ENCODE data around the gene PALB2. TPM values are rescaled to one million over a fixed set of nuclear protein-coding genes. Genes with fewer than 3 reads are reported as not detected.

The PALB2 gene
- total and polyA plus RNA-seq, 2 experiments from 2014 or later = 4.5 to 6.6 TPM

- no peaks in the 10 kb centered on the region for H3K9me3 ChIP-seq (ENCODE audit: low read depth)
- no peak overlapping the region for H3K27ac ChIP-seq
- no peaks in the 10 kb centered on the region for H3K36me3 ChIP-seq (replicated peaks; ENCODE audit: insufficient read depth, low read depth)
- no peak overlapping the region for H2AFZ ChIP-seq
- no peak overlapping the region for H3K4me3 ChIP-seq
- H3K4me2 ChIP-seq = no peak overlapping the region
- 93% methylated on average over 5 of the region's 5 CpGs for WGBS (ENCODE audit: low lambda C conversion rate, missing lambda C conversion rate)
- TF ChIP-seq EZH2phosphoT487 (IDR thresholded peaks at IDR 0.05; ENCODE audit: low read depth, severe bottlenecking, unreplicated experiment) (no peak), EZH2 (IDR thresholded peaks at IDR 0.05; ENCODE audit: borderline replicate concordance) (no peak)
- TF ChIP-seq, protein P1, sequence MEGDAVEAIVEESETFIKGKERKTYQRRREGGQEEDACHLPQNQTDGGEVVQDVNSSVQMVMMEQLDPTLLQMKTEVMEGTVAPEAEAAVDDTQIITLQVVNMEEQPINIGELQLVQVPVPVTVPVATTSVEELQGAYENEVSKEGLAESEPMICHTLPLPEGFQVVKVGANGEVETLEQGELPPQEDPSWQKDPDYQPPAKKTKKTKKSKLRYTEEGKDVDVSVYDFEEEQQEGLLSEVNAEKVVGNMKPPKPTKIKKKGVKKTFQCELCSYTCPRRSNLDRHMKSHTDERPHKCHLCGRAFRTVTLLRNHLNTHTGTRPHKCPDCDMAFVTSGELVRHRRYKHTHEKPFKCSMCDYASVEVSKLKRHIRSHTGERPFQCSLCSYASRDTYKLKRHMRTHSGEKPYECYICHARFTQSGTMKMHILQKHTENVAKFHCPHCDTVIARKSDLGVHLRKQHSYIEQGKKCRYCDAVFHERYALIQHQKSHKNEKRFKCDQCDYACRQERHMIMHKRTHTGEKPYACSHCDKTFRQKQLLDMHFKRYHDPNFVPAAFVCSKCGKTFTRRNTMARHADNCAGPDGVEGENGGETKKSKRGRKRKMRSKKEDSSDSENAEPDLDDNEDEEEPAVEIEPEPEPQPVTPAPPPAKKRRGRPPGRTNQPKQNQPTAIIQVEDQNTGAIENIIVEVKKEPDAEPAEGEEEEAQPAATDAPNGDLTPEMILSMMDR (IDR thresholded peaks at IDR 0.05; ENCODE audit: poor library complexity) = no peak
- DNase-seq (ENCODE audit: low spot score) = no peak
- no peaks in the 10 kb centered on the region for H3K4me1 ChIP-seq (ENCODE audit: insufficient read depth)
- no peaks in the 10 kb centered on the region for H3K79me2 ChIP-seq
- H3K9me2 ChIP-seq (replicated peaks; ENCODE audit: insufficient read depth) = no peaks in the 10 kb centered on the region
- H3K27me3 ChIP-seq = no peaks in the 10 kb centered on the region
- no peaks in the 10 kb centered on the region for H4K20me1 ChIP-seq (ENCODE audit: insufficient read depth, poor library complexity, severe bottlenecking)
Observed at GRCh38 chr16:23571895-23572294, 69.2 kb downstream of the PALB2 start.

DNA sequence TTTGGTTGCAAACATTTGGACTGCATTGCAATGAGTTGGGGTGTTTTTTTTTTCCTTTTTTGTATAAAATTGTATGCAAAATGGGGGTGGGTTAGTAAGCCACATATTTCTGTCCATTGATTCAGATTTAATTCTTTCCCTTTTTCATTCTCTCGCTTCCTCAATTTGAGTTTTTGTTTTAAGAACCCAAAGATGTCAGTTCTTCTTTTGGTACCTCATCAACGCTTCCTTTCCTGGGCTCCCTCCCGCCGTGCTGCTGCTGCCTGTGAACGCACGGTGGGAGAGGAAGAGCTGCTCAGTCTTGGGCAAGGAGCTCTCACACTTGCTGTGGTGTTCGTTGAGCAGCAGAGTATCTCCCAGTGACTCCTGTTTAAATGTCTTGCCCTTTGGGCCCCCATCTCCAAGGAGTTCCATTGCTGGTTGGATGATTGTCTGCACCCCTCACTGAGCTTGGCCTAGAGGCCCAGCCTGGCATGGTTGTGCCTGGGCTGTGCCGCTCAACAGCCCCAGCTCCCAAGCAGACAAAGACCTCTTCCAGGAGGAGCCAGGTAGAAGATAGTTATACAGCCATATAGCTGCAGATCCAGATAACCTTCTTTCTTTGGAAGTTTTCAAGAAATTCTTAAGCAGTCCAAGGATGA, 70.0 kb downstream of the PALB2 start:
- Histone ChIP-seq H3K36me3 (replicated peaks; ENCODE audit: insufficient read depth, low read depth) (no peaks in the 10 kb centered on the region), H3K79me2 (no peaks in the 10 kb centered on the region), H3K9me3 (ENCODE audit: low read depth) (no peaks in the 10 kb centered on the region), H3K4me2 (no peak overlapping the region), H3K27ac (no peak overlapping the region), H3K4me1 (ENCODE audit: insufficient read depth) (no peaks in the 10 kb centered on the region), H4K20me1 (ENCODE audit: insufficient read depth, poor library complexity, severe bottlenecking) (no peaks in the 10 kb centered on the region), H3K27me3 (no peaks in the 10 kb centered on the region), H3K4me3 (no peak overlapping the region), H2AFZ (no peak overlapping the region), H3K9me2 (replicated peaks; ENCODE audit: insufficient read depth) (no peaks in the 10 kb centered on the region)
- TF ChIP-seq EZH2phosphoT487 (IDR thresholded peaks at IDR 0.05; ENCODE audit: low read depth, severe bottlenecking, unreplicated experiment) (no peak), EZH2 (IDR thresholded peaks at IDR 0.05; ENCODE audit: borderline replicate concordance) (no peak)
- TF ChIP-seq, protein P1 (IDR thresholded peaks at IDR 0.05; ENCODE audit: poor library complexity) = no peak
- WGBS (ENCODE audit: low lambda C conversion rate, missing lambda C conversion rate) = 95% methylated on average over 8 of the region's 8 CpGs
- no peak for DNase-seq (ENCODE audit: low spot score)

- no peaks in the 10 kb centered on the region for H3K79me2 ChIP-seq
- H3K4me1 ChIP-seq (ENCODE audit: insufficient read depth) = no peaks in the 10 kb centered on the region
- no peak overlapping the region for H3K4me3 ChIP-seq
- H3K9me3 ChIP-seq (ENCODE audit: low read depth) = no peaks in the 10 kb centered on the region
- no peaks in the 10 kb centered on the region for H3K27me3 ChIP-seq
- 97% methylated on average over 3 of the region's 3 CpGs for WGBS (ENCODE audit: low lambda C conversion rate, missing lambda C conversion rate)
- H2AFZ ChIP-seq = no peak overlapping the region
- H3K9me2 ChIP-seq (replicated peaks; ENCODE audit: insufficient read depth) = no peaks in the 10 kb centered on the region
- no peaks in the 10 kb centered on the region for H3K36me3 ChIP-seq (replicated peaks; ENCODE audit: insufficient read depth, low read depth)
- DNase-seq (ENCODE audit: low spot score) = no peak
- H3K27ac ChIP-seq = no peak overlapping the region
- H4K20me1 ChIP-seq (ENCODE audit: insufficient read depth, poor library complexity, severe bottlenecking) = no peaks in the 10 kb centered on the region
- TF ChIP-seq EZH2phosphoT487 (IDR thresholded peaks at IDR 0.05; ENCODE audit: low read depth, severe bottlenecking, unreplicated experiment) (no peak), EZH2 (IDR thresholded peaks at IDR 0.05; ENCODE audit: borderline replicate concordance) (no peak)
- TF ChIP-seq, protein P1 (IDR thresholded peaks at IDR 0.05; ENCODE audit: poor library complexity) = no peak
- H3K4me2 ChIP-seq = no peak overlapping the region
Observed at GRCh38 chr16:23567602-23568001, 73.5 kb downstream of the PALB2 start.
